IMR-90 (cell line): ENCODE results near the gene LRRC72. TPM values are rescaled to one million over a fixed set of nuclear protein-coding genes. Genes with fewer than 3 reads are reported as not detected.

Source experiments
- ATAC-seq: fragments of 200-7000 bp; cut with Tn5 transposase; 2 replicates; pipeline ENCODE4 v1.9.1; 2020; ENCODE audit warnings: low read depth, mild to moderate bottlenecking, moderate library complexity
- BruUV-seq: library from RNA; stranded (reverse); fragments of 400-500 nt; replicated peaks from 2 replicates; lab custom pipeline; 2021; lab: Mats Ljungman, UMichigan
- CTCF ChIA-PET: fragments of 300-600 bp; formaldehyde crosslinking; extraction: SDS; loops from one replicate; lab custom pipeline; 2021; ENCODE audit warnings: antibody characterized with exemption; lab: Yijun Ruan, JAX
- POLR2A ChIA-PET: fragments of 300-600 bp; sonication (Branson Sonifier 250); formaldehyde crosslinking; loops from one replicate; lab custom pipeline; 2022; ENCODE audit warnings: antibody characterized with exemption; ENCODE audit not compliant: unreplicated experiment; lab: Charles Lee
- DNase-seq: peaks from one replicate; pipeline ENCODE4 v3.0.0; 2013
- H2AFZ ChIP-seq: replicated peaks from 2 replicates; pipeline ENCODE3; 2013; ENCODE audit warnings: low read length, mild to moderate bottlenecking; ENCODE audit not compliant: poor library complexity
- H2AK5ac ChIP-seq: 2 replicates; pipeline ENCODE4 v1.6.1; 2013; ENCODE audit warnings: low read depth, low read length, inconsistent platforms
- H2AK9ac ChIP-seq: replicated peaks from 2 replicates; pipeline ENCODE3; 2013; ENCODE audit warnings: mild to moderate bottlenecking, low read depth, low read length, moderate library complexity; ENCODE audit not compliant: poor library complexity
- H2BK120ac ChIP-seq: 2 replicates; pipeline ENCODE4 v1.6.1; 2013; ENCODE audit warnings: low read depth, low read length, inconsistent platforms
- H2BK15ac ChIP-seq: 3 replicates; pipeline ENCODE4 v1.6.1; 2013; ENCODE audit warnings: low read depth, low read length, inconsistent platforms
- H2BK20ac ChIP-seq: 2 replicates; pipeline ENCODE4 v1.6.1; 2013; ENCODE audit warnings: low read depth, mild to moderate bottlenecking, inconsistent platforms, low read length, moderate library complexity
- H2BK5ac ChIP-seq: 2 replicates; pipeline ENCODE4 v1.6.1; 2013; ENCODE audit warnings: mild to moderate bottlenecking, low read depth, low read length, inconsistent platforms; ENCODE audit not compliant: poor library complexity, severe bottlenecking
- H3K14ac ChIP-seq: replicated peaks from 2 replicates; pipeline ENCODE4 v1.6.1; 2013; ENCODE audit warnings: low read depth, low read length, inconsistent platforms
- H3K18ac ChIP-seq: 2 replicates; pipeline ENCODE4 v1.6.1; 2013; ENCODE audit warnings: low read depth, low read length, control low read depth
- H3K23ac ChIP-seq: 2 replicates; pipeline ENCODE4 v1.6.1; 2013; ENCODE audit warnings: low read depth, low read length, inconsistent platforms
- H3K27ac ChIP-seq: 2 replicates; pipeline ENCODE4 v1.5.1; 2013; ENCODE audit warnings: mild to moderate bottlenecking, control low read depth, low read length; ENCODE audit not compliant: insufficient read depth
- H3K27me3 ChIP-seq: 2 replicates; pipeline ENCODE4 v1.6.1; 2013; ENCODE audit warnings: low read length; ENCODE audit not compliant: control insufficient read depth, insufficient read depth
- H3K36me3 ChIP-seq: 2 replicates; pipeline ENCODE4 v1.6.1; 2013; ENCODE audit warnings: low read length, mixed read lengths; ENCODE audit not compliant: control insufficient read depth, insufficient read depth
- H3K4ac ChIP-seq: 2 replicates; pipeline ENCODE4 v1.6.1; 2013; ENCODE audit warnings: low read depth, low read length, inconsistent platforms
- H3K4me1 ChIP-seq: 2 replicates; pipeline ENCODE4 v1.6.1; 2013; ENCODE audit warnings: low read length, mixed read lengths; ENCODE audit not compliant: control insufficient read depth, insufficient read depth
- H3K4me2 ChIP-seq: 2 replicates; pipeline ENCODE4 v1.6.1; 2013; ENCODE audit warnings: low read depth, mild to moderate bottlenecking, control low read depth, low read length, moderate library complexity
- H3K4me3 ChIP-seq: 2 replicates; pipeline ENCODE4 v1.5.1; 2013; ENCODE audit warnings: low read depth, mild to moderate bottlenecking, control low read depth, low read length, moderate library complexity; ENCODE audit not compliant: insufficient read depth
- H3K56ac ChIP-seq: 2 replicates; pipeline ENCODE4 v1.6.1; 2013; ENCODE audit warnings: low read length, inconsistent platforms; ENCODE audit not compliant: insufficient read depth; ENCODE audit errors: extremely low read depth
- H3K79me1 ChIP-seq, 2 experiments: 2 replicates each; pipeline ENCODE4 v1.6.1; 2013; ENCODE audit warnings: low read length in 2 of 2, inconsistent platforms in 1 of 2, low read depth in 1 of 2
- H3K9ac ChIP-seq: 2 replicates; pipeline ENCODE4 v1.6.1; 2013; ENCODE audit warnings: low read depth, low read length, control low read depth
- H3K9me1 ChIP-seq: 2 replicates; pipeline ENCODE4 v1.6.1; 2013; ENCODE audit warnings: low read length, inconsistent platforms; ENCODE audit not compliant: insufficient read depth
- H3K9me3 ChIP-seq: 2 replicates; pipeline ENCODE4 v1.6.1; 2013; ENCODE audit warnings: low read length; ENCODE audit not compliant: control insufficient read depth, insufficient read depth
- H4K20me1 ChIP-seq: 2 replicates; pipeline ENCODE4 v1.6.1; 2013; ENCODE audit warnings: low read length, inconsistent platforms; ENCODE audit not compliant: insufficient read depth
- H4K5ac ChIP-seq: 2 replicates; pipeline ENCODE4 v1.6.1; 2013; ENCODE audit warnings: mild to moderate bottlenecking, low read depth, low read length, control low read depth
- H4K8ac ChIP-seq, 2 experiments: 2 replicates each; pipeline ENCODE4 v1.6.1; 2013; ENCODE audit warnings: low read depth in 2 of 2, low read length in 2 of 2, control low read depth in 1 of 2, inconsistent platforms in 1 of 2
- H4K91ac ChIP-seq: 2 replicates; pipeline ENCODE4 v1.6.1; 2013; ENCODE audit warnings: low read depth, low read length, inconsistent platforms; ENCODE audit not compliant: insufficient read depth
- BHLHE40 ChIP-seq: fragments of 150-350 bp; IDR thresholded peaks from 2 replicates; pipeline ENCODE4 v1.6.1; 2016; ENCODE audit warnings: mild to moderate bottlenecking, low read depth, low read length
- CEBPB ChIP-seq: IDR thresholded peaks from 2 replicates; pipeline ENCODE4 v1.6.1; 2012; ENCODE audit warnings: low read depth, low read length, improper control_type of control experiment
- CHD1 ChIP-seq: IDR thresholded peaks from 2 replicates; pipeline ENCODE4 v1.6.1; 2012; ENCODE audit warnings: low read depth, low read length, improper control_type of control experiment
- MAFK ChIP-seq: IDR thresholded peaks from 2 replicates; pipeline ENCODE4 v1.6.1; 2012; ENCODE audit warnings: low read depth, low read length, improper control_type of control experiment
- MAZ ChIP-seq: IDR thresholded peaks from 2 replicates; pipeline ENCODE4 v1.6.1; 2012; ENCODE audit warnings: low read depth, mild to moderate bottlenecking, low read length, improper control_type of control experiment, moderate library complexity, borderline replicate concordance
- MXI1 ChIP-seq: IDR thresholded peaks from 2 replicates; pipeline ENCODE4 v1.6.1; 2012; ENCODE audit warnings: low read depth, mild to moderate bottlenecking, low read length, moderate library complexity, borderline replicate concordance
- NFE2L2 ChIP-seq: fragments of 150-350 bp; IDR thresholded peaks from 2 replicates; pipeline ENCODE4 v1.6.1; 2016; ENCODE audit warnings: low read depth, mild to moderate bottlenecking, low read length
- POLR2A ChIP-seq: IDR thresholded peaks from 2 replicates; pipeline ENCODE4 v1.6.1; 2012; ENCODE audit warnings: mild to moderate bottlenecking, low read depth, low read length
- RAD21 ChIP-seq: IDR thresholded peaks from 2 replicates; pipeline ENCODE4 v1.6.1; 2012; ENCODE audit warnings: low read length, improper control_type of control experiment
- RCOR1 ChIP-seq: IDR thresholded peaks from 2 replicates; pipeline ENCODE4 v1.6.1; 2012; ENCODE audit warnings: mild to moderate bottlenecking, low read length, improper control_type of control experiment; ENCODE audit not compliant: insufficient replicate concordance
- RFX5 ChIP-seq: IDR thresholded peaks from 2 replicates; pipeline ENCODE4 v1.8.0; 2012; ENCODE audit warnings: low read depth, mild to moderate bottlenecking, low read length, moderate library complexity
- SMC3 ChIP-seq: fragments of 150-350 bp; IDR thresholded peaks from 2 replicates; pipeline ENCODE4 v1.6.1; 2016; ENCODE audit warnings: low read depth, mild to moderate bottlenecking, antibody characterized with exemption, low read length, moderate library complexity
- WGBS, 2 experiments: methylation state at CpG; one replicate each; pipeline versions ENCODE4 v1.1.5 to v1.1.7; 2013; ENCODE audit warnings: missing lambda C conversion rate in 2 of 2; ENCODE audit not compliant: insufficient read length in 1 of 2; ENCODE audit errors: extremely low coverage in 2 of 2; 5-methylcytosine and 5-hydroxymethylcytosine counted together
- dilution Hi-C: fragments of 300-500 bp; cut with HindIII; formaldehyde crosslinking; loops from one replicate; pipeline ENCODE4 v1.14.3; 2018; ENCODE audit warnings: low sequenced_read_pairs; ENCODE audit not compliant: unreplicated experiment
- in situ Hi-C: fragments of 300-500 bp; cut with MboI; formaldehyde crosslinking; loops from 3 replicates; pipeline ENCODE4 v1.14.3; 2019; ENCODE audit warnings: low sequenced_read_pairs, inconsistent platforms, mixed read lengths
- intact Hi-C: fragments of 100-400 bp; cut with micrococcal nuclease; formaldehyde crosslinking; loops from 2 replicates; pipeline ENCODE4 v1.10.0; 2022
- polyA plus RNA-seq, 3 experiments: library from polyadenylated mRNA; depleted of rRNA; stranded (reverse); fragments of >200 nt; gene quantifications; 2 replicates each; pipeline ENCODE4 v1.2.3, GENCODE V29; 2012; ENCODE audit warnings: low replicate concordance in 1 of 3
- total RNA-seq: library from RNA; depleted of rRNA; stranded (reverse); fragments of >200 nt; gene quantifications from 2 replicates; pipeline ENCODE4 v1.2.3, GENCODE V29; 2012
- TF ChIP-seq, protein P1 (sequence below): fragments of 150-350 bp; IDR thresholded peaks from 2 replicates; pipeline ENCODE4 v1.6.1; 2016; ENCODE audit warnings: low read depth, mild to moderate bottlenecking, low read length, moderate library complexity, borderline replicate concordance
- TF ChIP-seq, protein P2 (sequence below): conservative IDR thresholded peaks from 2 replicates; pipeline ENCODE4 v1.5.1; 2012; ENCODE audit warnings: mild to moderate bottlenecking, low read depth, low read length, improper control_type of control experiment
- TF ChIP-seq, protein P3 (sequence below): fragments of 150-350 bp; IDR thresholded peaks from 2 replicates; pipeline ENCODE4 v1.6.1; 2017; ENCODE audit warnings: mild to moderate bottlenecking, antibody characterized with exemption, low read length, low read depth

Gene LRRC72
- total and polyA plus RNA-seq, 2 of the 4 experiments (the other 2 are of a cell fraction) = not detected

DNA sequence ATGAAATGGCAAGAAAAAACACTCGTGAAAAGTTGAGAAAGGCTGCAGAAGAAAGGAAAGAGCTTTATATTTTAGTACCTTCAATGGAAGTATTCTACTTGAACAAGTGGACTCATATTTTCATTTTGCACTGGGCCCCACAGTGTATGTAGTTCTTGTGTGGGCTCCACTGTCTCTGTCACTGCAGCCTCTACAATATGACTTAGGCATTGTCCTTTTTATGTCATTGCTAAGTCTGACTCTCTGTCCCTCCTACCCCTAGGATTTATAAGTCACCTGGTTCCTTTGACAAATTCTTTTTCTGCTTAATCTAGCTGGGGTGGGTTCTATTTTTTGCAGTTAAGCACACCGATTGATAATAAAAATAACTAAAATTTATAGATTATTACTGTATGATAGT is 33.4 kb upstream of the LRRC72 start:
- no CpG with 5 or more reads among the region's 2 CpGs for WGBS, 2 experiments
- no peaks in the 10 kb centered on the region for H4K20me1 ChIP-seq
- H2BK20ac ChIP-seq = no peak overlapping the region
- H3K23ac ChIP-seq = no peak overlapping the region
- H4K8ac ChIP-seq = no peak overlapping the region
- BruUV-seq = no TSS peak
- H3K4ac ChIP-seq = no peak overlapping the region
- CTCF ChIA-PET = interaction anchor here (1.1 kb wide), 1 partner anchor 10 kb away, joined by 3 read pairs; no protein-coding TSS in a partner anchor
- no peak overlapping the region for H4K91ac ChIP-seq
- no peak overlapping the region for H3K14ac ChIP-seq
- H2AK5ac ChIP-seq = no peak overlapping the region
- intact Hi-C loops = no loop called here
- H2BK5ac ChIP-seq = no peak overlapping the region
- no peak overlapping the region for H3K18ac ChIP-seq
- H3K27ac ChIP-seq = no peak overlapping the region
- TF ChIP-seq POLR2A (no peak), CEBPB (no peak), SMC3 (no peak), BHLHE40 (no peak), CHD1 (no peak), RCOR1 (no peak), RAD21 (no peak), MAFK (no peak), MXI1 (no peak), RFX5 (no peak), MAZ (no peak), NFE2L2 (no peak)
- TF ChIP-seq, protein P1, sequence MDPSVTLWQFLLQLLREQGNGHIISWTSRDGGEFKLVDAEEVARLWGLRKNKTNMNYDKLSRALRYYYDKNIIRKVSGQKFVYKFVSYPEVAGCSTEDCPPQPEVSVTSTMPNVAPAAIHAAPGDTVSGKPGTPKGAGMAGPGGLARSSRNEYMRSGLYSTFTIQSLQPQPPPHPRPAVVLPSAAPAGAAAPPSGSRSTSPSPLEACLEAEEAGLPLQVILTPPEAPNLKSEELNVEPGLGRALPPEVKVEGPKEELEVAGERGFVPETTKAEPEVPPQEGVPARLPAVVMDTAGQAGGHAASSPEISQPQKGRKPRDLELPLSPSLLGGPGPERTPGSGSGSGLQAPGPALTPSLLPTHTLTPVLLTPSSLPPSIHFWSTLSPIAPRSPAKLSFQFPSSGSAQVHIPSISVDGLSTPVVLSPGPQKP = no peak
- TF ChIP-seq, protein P2, sequence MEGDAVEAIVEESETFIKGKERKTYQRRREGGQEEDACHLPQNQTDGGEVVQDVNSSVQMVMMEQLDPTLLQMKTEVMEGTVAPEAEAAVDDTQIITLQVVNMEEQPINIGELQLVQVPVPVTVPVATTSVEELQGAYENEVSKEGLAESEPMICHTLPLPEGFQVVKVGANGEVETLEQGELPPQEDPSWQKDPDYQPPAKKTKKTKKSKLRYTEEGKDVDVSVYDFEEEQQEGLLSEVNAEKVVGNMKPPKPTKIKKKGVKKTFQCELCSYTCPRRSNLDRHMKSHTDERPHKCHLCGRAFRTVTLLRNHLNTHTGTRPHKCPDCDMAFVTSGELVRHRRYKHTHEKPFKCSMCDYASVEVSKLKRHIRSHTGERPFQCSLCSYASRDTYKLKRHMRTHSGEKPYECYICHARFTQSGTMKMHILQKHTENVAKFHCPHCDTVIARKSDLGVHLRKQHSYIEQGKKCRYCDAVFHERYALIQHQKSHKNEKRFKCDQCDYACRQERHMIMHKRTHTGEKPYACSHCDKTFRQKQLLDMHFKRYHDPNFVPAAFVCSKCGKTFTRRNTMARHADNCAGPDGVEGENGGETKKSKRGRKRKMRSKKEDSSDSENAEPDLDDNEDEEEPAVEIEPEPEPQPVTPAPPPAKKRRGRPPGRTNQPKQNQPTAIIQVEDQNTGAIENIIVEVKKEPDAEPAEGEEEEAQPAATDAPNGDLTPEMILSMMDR = no peak
- TF ChIP-seq, protein P3, sequence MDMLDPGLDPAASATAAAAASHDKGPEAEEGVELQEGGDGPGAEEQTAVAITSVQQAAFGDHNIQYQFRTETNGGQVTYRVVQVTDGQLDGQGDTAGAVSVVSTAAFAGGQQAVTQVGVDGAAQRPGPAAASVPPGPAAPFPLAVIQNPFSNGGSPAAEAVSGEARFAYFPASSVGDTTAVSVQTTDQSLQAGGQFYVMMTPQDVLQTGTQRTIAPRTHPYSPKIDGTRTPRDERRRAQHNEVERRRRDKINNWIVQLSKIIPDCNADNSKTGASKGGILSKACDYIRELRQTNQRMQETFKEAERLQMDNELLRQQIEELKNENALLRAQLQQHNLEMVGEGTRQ = no peak
- H2AFZ ChIP-seq = no peak overlapping the region
- dilution Hi-C loops = no loop called here
- H4K5ac ChIP-seq = no peak overlapping the region
- no peak overlapping the region for H2BK120ac ChIP-seq
- H3K79me1 ChIP-seq = no peaks in the 10 kb centered on the region
- in situ Hi-C loops = no loop called here
- POLR2A ChIA-PET = no interaction called here
- H3K4me2 ChIP-seq = no peak overlapping the region
- no peaks in the 10 kb centered on the region for H3K9me1 ChIP-seq
- no peaks in the 10 kb centered on the region for H3K9me3 ChIP-seq
- no peak for DNase-seq
- no peak overlapping the region for H3K56ac ChIP-seq
- H3K27me3 ChIP-seq = no peaks in the 10 kb centered on the region
- H3K4me3 ChIP-seq = no peak overlapping the region
- no peak overlapping the region for H3K9ac ChIP-seq
- no peak overlapping the region for H2AK9ac ChIP-seq
- H3K36me3 ChIP-seq = no peaks in the 10 kb centered on the region
- ATAC-seq = no peak
- H3K4me1 ChIP-seq = no peaks in the 10 kb centered on the region
- H2BK15ac ChIP-seq = no peak overlapping the region
